ENCODE measurements around the gene RGS14. TPM values are rescaled to one million over a fixed set of nuclear protein-coding genes. Genes with fewer than 3 reads are reported as not detected.
"Not testable (repeated sequence)": the region's sequence is repeated elsewhere in the genome, so short reads cannot be mapped to it uniquely, and the experiment has no call there.

RGS14 gene
- polyA plus RNA-seq, 1 experiment = 2.6 TPM

DNA sequence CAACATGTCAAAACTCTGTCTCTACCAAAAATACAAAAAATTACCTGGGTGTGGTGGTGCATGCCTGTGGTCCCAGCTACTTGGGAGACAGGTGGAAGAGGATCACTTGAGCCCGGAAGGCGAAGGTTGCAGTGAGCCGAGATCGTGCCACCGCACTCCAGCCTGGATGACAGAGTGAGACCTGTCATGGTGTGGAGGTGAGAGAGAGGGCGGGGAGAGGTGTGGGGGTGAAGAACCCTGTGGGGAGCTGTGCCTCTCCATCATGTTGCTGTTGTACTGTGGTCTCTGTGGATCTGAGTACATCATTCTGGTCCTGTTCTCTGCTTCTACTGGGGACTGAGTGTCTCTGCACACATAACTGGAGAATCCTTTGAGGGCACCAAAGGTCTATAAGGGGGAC, 15.2 kb downstream of the RGS14 start:
- TF ChIP-seq CTCF (IDR thresholded peaks at IDR 0.05; ENCODE audit: low read depth, low read length) = no peak
- H3K9me3 ChIP-seq (ENCODE audit: control insufficient read depth, insufficient read depth, low read length) = no peaks in the 10 kb centered on the region
- H3K27ac ChIP-seq (ENCODE audit: low read depth, low read length) = no peak overlapping the region
- POLR2A ChIA-PET = interaction anchor here (0.8 kb wide), 1 partner anchor 53 kb away, joined by 5 read pairs; no protein-coding TSS in a partner anchor
- no peak for DNase-seq (ENCODE audit: low read depth, low spot score)
- no peak overlapping the region for H3K4me3 ChIP-seq (ENCODE audit: low read depth, low read length)
- CTCF ChIA-PET = interaction anchor here (1.1 to 5.6 kb wide), 4 partner anchors 16 to 259 kb away, joined by 3 to 61 read pairs (median 4); no protein-coding TSS in a partner anchor
- no peaks in the 10 kb centered on the region for H3K27me3 ChIP-seq (ENCODE audit: control insufficient read depth, insufficient read depth, low read length)

DNA sequence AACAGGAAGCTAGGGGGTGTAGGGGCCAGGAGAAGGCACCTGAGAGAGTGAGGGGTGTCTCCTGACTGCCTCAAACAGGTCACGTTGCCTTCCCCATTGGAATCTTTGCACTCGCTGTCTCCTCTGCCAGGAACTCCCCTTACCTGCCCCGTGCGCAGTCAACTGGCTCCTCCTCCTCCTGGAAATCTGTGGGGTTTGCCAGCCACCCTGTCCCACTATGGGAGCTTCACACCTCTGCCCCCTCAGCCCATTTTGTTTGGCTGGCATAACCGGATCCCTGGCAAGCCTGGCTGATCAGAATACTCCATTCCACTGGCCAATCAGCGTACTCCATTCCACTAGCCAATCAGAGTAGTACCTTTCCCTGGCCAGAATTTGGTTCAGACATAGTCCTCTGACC, 16.1 kb downstream of the RGS14 start:
- no peak for DNase-seq (ENCODE audit: low read depth, low spot score)
- no peak for TF ChIP-seq CTCF (IDR thresholded peaks at IDR 0.05; ENCODE audit: low read depth, low read length)
- ChIA-PET POLR2A (no interaction called here), CTCF (interaction anchor here (5.6 kb wide), 1 partner anchor 15 kb away, joined by 61 read pairs; no protein-coding TSS in a partner anchor)
- Histone ChIP-seq H3K27ac (ENCODE audit: low read depth, low read length) (no peak overlapping the region), H3K27me3 (ENCODE audit: control insufficient read depth, insufficient read depth, low read length) (no peaks in the 10 kb centered on the region), H3K4me3 (ENCODE audit: low read depth, low read length) (no peak overlapping the region), H3K9me3 (ENCODE audit: control insufficient read depth, insufficient read depth, low read length) (no peaks in the 10 kb centered on the region)

DNA sequence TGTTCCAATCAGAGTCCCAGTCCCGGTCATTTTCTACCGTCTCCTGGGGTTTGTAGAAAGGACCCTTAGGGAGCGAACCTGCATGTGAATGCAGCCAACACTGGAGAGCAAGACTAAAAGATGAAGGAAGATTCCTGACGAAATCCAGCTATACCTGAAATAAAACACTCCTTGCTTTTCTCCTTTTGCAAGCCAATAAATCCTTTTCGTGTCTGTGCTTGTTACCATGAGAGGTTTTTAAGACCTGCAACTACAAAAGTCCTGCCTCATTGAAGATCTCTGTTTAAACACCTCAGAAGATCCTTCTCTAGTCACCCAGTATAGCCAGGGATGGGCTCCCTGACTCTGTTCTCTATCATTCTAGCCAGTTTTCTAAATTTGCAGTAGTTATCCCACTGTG, 16.5 kb downstream of the RGS14 start:
- Histone ChIP-seq H3K27me3 (ENCODE audit: control insufficient read depth, insufficient read depth, low read length) (no peaks in the 10 kb centered on the region), H3K4me3 (ENCODE audit: low read depth, low read length) (no peak overlapping the region), H3K9me3 (ENCODE audit: control insufficient read depth, insufficient read depth, low read length) (no peaks in the 10 kb centered on the region), H3K27ac (ENCODE audit: low read depth, low read length) (no peak overlapping the region)
- ChIA-PET CTCF (interaction anchor here (5.6 kb wide), 1 partner anchor 15 kb away, joined by 61 read pairs; no protein-coding TSS in a partner anchor), POLR2A (no interaction called here)
- no peak for TF ChIP-seq CTCF (IDR thresholded peaks at IDR 0.05; ENCODE audit: low read depth, low read length)
- DNase-seq (ENCODE audit: low read depth, low spot score) = no peak

DNA sequence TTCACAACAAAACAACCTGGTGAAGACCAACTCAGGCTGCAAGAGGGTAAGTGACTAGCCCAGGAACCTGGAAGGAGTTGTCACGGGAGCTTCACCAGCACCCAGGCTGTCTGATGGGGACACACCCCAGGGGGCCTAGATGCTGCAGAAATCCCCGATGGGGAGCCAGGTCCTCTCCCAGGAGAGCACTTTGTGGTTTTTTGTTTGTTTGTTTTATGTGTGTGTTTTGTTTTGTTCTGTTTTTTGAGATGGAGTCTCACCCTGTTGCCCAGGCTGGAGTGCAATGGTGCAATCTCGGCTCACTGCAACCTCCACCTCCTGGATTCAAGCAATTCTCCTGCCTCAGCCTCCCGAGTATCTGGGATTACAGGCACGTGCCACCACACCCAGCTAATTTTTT, 17.8 kb downstream of the RGS14 start:
- CTCF ChIA-PET = interaction anchor here (1.1 kb wide), 1 partner anchor 15 kb away, joined by 7 read pairs; no protein-coding TSS in a partner anchor

DNA sequence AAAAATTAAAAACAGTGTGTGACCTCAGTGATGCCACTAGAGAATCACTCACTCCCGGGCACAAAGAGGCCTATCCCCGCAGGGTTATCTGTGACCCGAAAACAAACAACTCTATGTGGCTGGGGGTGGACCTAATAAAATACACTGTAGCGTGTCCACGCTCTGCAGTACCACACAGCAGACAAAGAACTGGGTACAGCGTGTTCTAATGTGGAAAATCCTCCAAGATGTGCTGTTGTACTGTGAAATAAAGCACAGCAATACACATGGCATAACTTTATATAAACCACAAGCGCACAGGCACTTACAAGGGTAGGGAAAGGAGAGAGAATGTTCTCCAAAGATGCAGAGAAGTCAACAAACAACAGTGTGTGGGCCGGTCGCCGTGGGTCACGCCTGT, 18.4 kb downstream of the RGS14 start:
- Histone ChIP-seq H3K4me3 (ENCODE audit: low read depth, low read length) (no peak overlapping the region), H3K27ac (ENCODE audit: low read depth, low read length) (no peak overlapping the region), H3K9me3 (ENCODE audit: control insufficient read depth, insufficient read depth, low read length) (no peaks in the 10 kb centered on the region), H3K27me3 (ENCODE audit: control insufficient read depth, insufficient read depth, low read length) (no peaks in the 10 kb centered on the region)
- CTCF ChIA-PET = interaction anchor here (1.1 to 5.9 kb wide), 2 partner anchors 14 to 15 kb away, joined by 7 to 57 read pairs; no protein-coding TSS in a partner anchor
- no peak for TF ChIP-seq CTCF (IDR thresholded peaks at IDR 0.05; ENCODE audit: low read depth, low read length)
- no peak for DNase-seq (ENCODE audit: low read depth, low spot score)
- POLR2A ChIA-PET = no interaction called here

More for the DNA sequence above, 17.8 kb downstream of the RGS14 start:
- POLR2A ChIA-PET = interaction anchor here (1.0 kb wide), 1 partner anchor 9 kb away, joined by 3 read pairs; no protein-coding TSS in a partner anchor
- not testable (repeated sequence) for H3K27ac ChIP-seq (ENCODE audit: low read depth, low read length); H3K9me3 ChIP-seq (ENCODE audit: control insufficient read depth, insufficient read depth, low read length); DNase-seq (ENCODE audit: low read depth, low spot score); H3K4me3 ChIP-seq (ENCODE audit: low read depth, low read length); H3K27me3 ChIP-seq (ENCODE audit: control insufficient read depth, insufficient read depth, low read length)
